Nucleus accumbens (tissue), 56 donors: Measurements from ENCODE around the gene PTPRK.
A peak's percentile ranks its signal among the peaks of the same experiment; 100 is the strongest.

Source experiments
- DNase-seq, 56 donors: peaks; one replicate each; lab custom pipeline; 2025; lab: John Stamatoyannopoulos, UW

The PTPRK gene

DNA sequence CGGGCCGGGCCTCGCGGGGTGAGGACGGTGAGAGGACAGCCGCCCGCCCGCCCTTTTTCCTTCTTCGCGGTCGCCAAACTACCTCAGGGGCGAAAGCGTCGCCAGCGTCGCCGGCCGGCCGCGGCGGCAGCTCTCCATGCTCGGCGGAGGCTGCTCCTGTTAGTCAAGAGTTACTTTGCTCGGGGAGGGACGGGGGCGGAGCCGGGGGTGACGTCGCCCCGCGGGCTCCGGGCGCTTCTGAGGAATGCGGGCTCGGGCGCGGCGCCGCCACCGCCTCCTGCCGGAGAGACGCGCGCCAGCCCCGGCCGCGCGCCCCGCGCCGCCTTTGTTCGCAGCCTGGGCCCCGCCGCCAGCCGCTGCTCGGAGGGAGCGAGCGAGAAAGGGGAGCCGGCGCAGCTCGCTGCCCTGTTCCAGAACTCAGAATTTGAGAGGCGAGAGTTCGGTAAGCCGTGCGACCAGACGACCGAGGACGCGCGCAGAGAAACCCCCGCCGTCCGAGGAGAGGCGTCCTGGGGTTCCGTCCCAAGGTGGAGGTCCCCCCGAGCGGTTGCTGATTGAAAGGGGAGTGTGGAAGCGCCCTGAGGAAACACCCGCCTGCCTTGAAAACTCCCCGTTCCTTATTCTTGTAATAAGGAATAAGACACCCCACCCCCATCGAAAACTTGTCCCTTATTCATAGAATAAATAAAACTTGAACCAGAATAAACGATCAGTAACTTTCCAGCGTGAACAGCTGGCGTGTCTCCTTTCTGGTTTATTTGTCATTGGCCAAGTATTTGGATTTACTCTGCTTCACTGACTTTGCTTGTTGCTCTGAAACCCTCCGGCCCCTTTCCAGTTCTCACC, at the start of gene PTPRK:
PTPRK (minus strand) TSS at position 164 of the 846 bp plus-strand sequence. CDS start 241 bp downstream, outside the sequence.
- peak; percentile 46 to 96 (median 88) for DNase-seq

DNA sequence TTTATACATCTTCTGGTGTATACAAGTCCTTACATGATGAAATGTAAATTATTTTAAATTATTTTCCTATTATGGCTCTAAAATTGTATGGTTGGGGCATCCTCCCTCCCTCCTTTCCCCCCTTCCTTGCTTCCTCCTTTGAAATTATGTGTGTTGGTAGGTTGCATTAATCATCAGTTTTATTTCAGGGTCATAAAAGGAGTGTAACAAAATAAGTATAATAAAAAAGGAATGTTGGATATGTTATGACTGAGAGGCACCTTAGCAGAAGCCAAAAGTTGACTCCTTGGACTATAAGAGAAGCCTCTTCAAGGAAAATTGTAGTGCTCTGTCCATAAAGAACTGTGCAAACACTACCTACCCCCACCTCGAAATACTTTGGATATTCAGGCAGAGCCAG, 46.6 kb upstream of the PTPRK start:
- no peak for DNase-seq

DNA sequence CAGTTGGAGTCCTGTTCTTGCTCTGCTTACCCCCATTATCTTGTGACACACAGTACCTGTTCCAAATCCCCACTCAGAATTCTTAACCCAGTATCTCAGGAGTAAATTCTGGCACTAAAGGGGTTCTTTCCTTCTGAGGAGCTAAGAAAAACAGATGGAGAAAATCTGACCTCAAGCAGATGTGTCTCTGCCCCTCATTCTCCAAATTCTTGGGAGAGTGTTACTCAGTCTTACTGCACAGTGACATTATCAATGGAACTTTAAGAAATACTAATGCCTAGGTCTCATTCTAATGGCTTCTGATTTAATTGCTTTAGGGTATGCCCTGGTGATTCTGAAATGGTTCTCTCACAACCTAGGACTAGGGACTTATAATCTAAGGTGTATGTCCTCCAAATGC, 40.6 kb upstream of the PTPRK start:
- no peak for DNase-seq

DNA sequence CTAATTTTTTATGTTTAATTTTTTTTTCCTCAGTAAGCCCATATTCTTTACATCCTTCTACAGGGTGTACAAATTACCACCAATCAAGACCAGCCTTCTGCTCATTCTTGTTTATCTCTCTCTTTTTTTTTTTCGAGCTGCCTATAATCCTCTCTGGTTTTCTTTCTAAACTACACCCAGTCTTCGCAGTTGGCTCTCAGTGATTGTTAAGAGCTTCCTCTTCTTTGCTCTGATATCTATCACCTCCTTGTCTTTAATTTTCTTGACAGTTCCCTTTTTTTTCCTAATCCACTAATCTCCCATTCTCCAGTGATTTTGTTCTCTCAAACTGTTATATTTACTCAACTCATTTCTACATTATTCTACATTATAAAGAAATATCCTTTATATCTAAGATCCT, 38.5 kb upstream of the PTPRK start:
- no peak for DNase-seq

- DNase-seq: no peak
Observed at GRCh38 chr6:128558021-128558420, 37.6 kb upstream of the PTPRK start.

- DNase-seq: no peak
Observed at GRCh38 chr6:128557081-128557480, 36.7 kb upstream of the PTPRK start.

- peak in 6 of 56 donors; percentile 0 to 12 (median 4) for DNase-seq
Observed at GRCh38 chr6:128554302-128554701, 33.9 kb upstream of the PTPRK start.

- DNase-seq: no peak
Observed at GRCh38 chr6:128541261-128541660, 20.9 kb upstream of the PTPRK start.

DNA sequence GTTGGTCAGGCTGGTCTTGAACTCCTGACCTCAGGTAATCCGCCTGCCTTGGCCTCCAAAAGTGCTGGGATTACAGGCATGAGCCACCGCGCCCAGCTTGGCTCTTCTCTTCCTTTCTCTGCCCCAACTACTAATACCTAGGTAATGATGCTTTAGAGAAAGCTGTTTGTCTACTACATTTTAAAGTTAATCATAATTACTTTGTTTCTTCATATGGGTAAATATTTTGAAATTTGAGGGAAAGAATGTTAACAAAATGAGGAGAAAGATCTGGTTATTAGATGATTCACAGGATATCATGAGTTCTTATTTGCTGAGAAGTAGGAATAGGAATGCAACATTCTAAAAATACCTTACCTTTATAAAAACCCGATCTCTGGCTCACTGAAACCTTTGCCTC, 18.4 kb upstream of the PTPRK start:
- no peak for DNase-seq

DNA sequence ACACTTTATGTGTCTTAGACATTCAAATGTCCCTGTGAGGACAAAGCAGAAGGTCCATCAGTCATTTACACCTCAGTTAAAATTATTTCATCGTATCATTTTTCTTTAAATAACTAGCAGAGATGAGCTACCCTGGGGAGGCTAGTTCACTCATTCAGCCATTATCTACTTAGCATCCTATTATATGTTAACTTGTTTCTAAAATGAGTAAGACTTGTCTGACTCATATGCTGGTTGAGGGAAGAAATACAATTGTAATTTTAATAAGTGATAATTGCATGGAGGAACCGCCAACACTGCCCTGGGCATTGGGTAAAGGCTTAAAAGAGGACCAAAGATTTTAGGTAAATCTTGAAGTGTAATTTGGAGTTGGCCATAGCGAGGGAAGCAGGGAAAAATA, 12.4 kb upstream of the PTPRK start:
- DNase-seq: no peak

DNA sequence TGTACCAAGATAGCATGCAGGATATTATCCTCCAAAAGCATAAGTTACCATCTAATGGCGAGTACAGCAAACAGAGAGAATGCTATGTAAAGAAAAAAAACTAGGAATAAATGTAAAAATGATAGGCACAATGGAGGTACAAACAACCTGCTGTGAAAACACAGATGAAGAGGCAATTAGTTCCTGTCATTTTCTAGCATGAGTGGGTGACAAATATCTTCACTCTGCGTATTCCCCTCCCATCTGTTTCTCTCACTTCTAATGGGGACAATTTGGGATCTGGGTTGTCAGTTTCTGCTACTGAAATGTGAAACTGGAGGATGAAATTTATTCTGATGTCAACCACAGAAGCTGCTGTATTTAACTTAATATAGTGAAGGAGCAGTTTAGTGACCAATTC, 11.7 kb upstream of the PTPRK start:
- peak in 1 of 56 donors; percentile 12 for DNase-seq

- DNase-seq: no peak
Observed at GRCh38 chr6:128531696-128532095, 11.3 kb upstream of the PTPRK start.

- DNase-seq: no peak
Observed at GRCh38 chr6:128528241-128528640, 7.8 kb upstream of the PTPRK start.

- no peak for DNase-seq
Observed at GRCh38 chr6:128527375-128527774, 7.0 kb upstream of the PTPRK start.

- no peak for DNase-seq
Observed at GRCh38 chr6:128526152-128526914, 5.9 kb upstream of the PTPRK start.

GRCh38 chr6:128525406-128525805, 5.0 kb upstream of the PTPRK start:
- DNase-seq: no peak

GRCh38 chr6:128521282-128521632, 858 bp upstream of the PTPRK start:
- DNase-seq: no peak

DNA sequence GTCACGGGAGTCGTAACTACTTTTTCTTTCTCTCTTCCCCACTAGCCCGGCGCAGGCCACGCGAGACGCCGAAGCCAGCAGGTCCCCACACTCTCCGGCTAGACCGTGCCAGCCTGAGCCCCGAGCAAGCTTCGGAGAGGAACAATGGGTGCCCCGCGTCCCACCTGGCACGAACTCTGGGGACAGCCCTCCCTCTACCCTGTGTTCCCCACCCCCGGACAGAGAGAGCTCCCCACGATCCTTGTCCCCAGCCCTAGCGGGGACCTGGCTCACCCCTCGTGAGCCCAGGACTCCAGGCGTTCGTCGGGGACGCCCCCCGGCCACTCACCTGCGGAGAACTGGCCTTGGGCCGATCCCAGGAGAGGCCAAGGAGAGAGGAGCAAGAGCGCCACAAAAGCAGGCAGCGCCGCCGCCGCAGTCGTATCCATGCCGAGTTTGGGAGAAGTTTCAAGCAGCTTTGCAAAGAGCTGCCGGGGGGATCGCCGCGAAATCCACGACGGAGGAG, 416 bp downstream of the PTPRK start:
- DNase-seq: peak in 39 of 56 donors; percentile 44 to 96 (median 72)

GRCh38 chr6:128519132-128519930, 1.1 kb downstream of the PTPRK start:
- DNase-seq: peak in 44 of 56 donors; percentile 16 to 82 (median 60)

GRCh38 chr6:128518434-128519131, 1.8 kb downstream of the PTPRK start:
- peak in 1 of 56 donors; percentile 44 for DNase-seq
